SK-N-MC (cell line): ENCODE results near the gene ZDHHC7.

Experiments used
- EZH2 ChIP-seq: fragments of 200-600 bp; sonication (generic); IDR thresholded peaks from one replicate; pipeline ENCODE4 v1.6.1; 2017; ENCODE audit warnings: antibody characterized with exemption
- FOXP2 ChIP-seq: optimal IDR thresholded peaks from 2 replicates; pipeline ENCODE3; 2011; ENCODE audit warnings: mild to moderate bottlenecking, moderate library complexity; ENCODE audit not compliant: insufficient read depth; ENCODE audit errors: extremely low read length, control extremely low read depth
- POLR2AphosphoS5 ChIP-seq: IDR thresholded peaks from 2 replicates; pipeline ENCODE4 v1.6.1; 2012; ENCODE audit warnings: mild to moderate bottlenecking, low read depth, low read length, borderline replicate concordance

DNA sequence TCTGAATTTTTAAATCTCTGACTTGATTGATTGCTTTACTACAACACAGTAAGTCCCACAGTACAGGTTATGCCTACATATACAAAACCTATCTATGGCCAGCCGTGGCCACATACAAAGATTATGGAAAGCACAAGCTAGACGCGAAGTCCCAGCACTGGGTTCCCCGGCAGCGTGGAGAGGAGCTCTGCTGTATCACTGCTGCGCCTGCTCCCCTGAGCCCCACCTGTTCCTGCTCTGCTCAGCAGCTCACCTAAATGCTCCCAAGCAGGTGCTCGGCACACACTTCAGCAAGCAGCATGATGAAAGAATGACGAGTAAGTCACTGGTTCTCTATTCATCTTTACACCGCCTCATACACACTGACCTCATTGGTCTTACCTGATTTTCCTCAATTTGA lies 20.6 kb downstream of the ZDHHC7 start:
- TF ChIP-seq EZH2 (no peak), FOXP2 (no peak), POLR2AphosphoS5 (no peak)
